ENCODE data around the gene CPTP. TPM values are rescaled to one million over a fixed set of nuclear protein-coding genes. Genes with fewer than 3 reads are reported as not detected.

Gene CPTP
- total RNA-seq, 4 donors from 2014 or later = 12.0 to 24.9 (median 18.8) TPM

GRCh38 chr1:1374589-1374928, 50.0 kb downstream of the CPTP start:
- TF ChIP-seq CTCF (IDR thresholded peaks at IDR 0.05) = no peak
- no peak for TF ChIP-seq EP300 (IDR thresholded peaks at IDR 0.05)
- Histone ChIP-seq H3K4me1 (peaks cover 0 to 45% (median 26%) of the 10 kb centered on the region in 4 donors), H3K27me3 (no peaks in the 10 kb centered on the region), H3K4me3 (peak overlapping the region; percentile 85 to 100 (median 92)), H3K27ac (peak overlapping the region; percentile 70 to 96 (median 92)), H3K36me3 (peaks cover 0 to 18% (median 7%) of the 10 kb centered on the region in 3 donors), H3K9me3 (no peaks in the 10 kb centered on the region)
- WGBS, 2 donors = 0% methylated on average over 2 to 19 of the region's 24 CpGs
- DNase-seq (ENCODE audit: low spot score in 2 of 2) = no peak

GRCh38 chr1:1374929-1375662, 50.5 kb downstream of the CPTP start, which contains the start of gene AURKAIP1:
TSS of gene AURKAIP1 (minus strand) at chr1:1375207. CDS start at chr1:1374756, 451 bp downstream.
- H3K4me1 ChIP-seq = peaks cover 0 to 45% (median 26%) of the 10 kb centered on the region in 4 donors
- WGBS, 2 donors = 0% methylated on average over 28 to 82 of the region's 85 CpGs
- peak within 1 kb of the TSS; percentile 77 to 96 (median 92) for H3K27ac ChIP-seq
- DNase-seq (ENCODE audit: low spot score in 2 of 2) = peak; percentile 96 to 98
- TF ChIP-seq CTCF (IDR thresholded peaks at IDR 0.05) = peak in 3 of 5 experiments; percentile 19 to 75 (median 71)
- peak; percentile 96 to 97 for TF ChIP-seq EP300 (IDR thresholded peaks at IDR 0.05)
- peak in 1 of 2 donors; percentile 50 for TF ChIP-seq POLR2A (IDR thresholded peaks at IDR 0.05)
- no peaks in the 10 kb centered on the region for H3K9me3 ChIP-seq
- H3K4me3 ChIP-seq = peak within 1 kb of the TSS; percentile 85 to 100 (median 92)
- no peaks in the 10 kb centered on the region for H3K27me3 ChIP-seq
- peaks cover 0 to 18% (median 7%) of the 10 kb centered on the region in 3 donors for H3K36me3 ChIP-seq

- no peak for TF ChIP-seq EP300 (IDR thresholded peaks at IDR 0.05)
- WGBS, 2 donors = 85 to 89% methylated on average over 10 of the region's 10 CpGs
- no peak for DNase-seq (ENCODE audit: low spot score in 2 of 2)
- peak overlapping the region in 1 of 4 donors; percentile 96 for H3K27ac ChIP-seq
- no peaks in the 10 kb centered on the region for H3K9me3 ChIP-seq
- H3K4me1 ChIP-seq = peaks cover 0 to 37% (median 24%) of the 10 kb centered on the region in 4 donors
- no peak overlapping the region for H3K4me3 ChIP-seq
- H3K36me3 ChIP-seq = peaks cover 0 to 30% (median 7%) of the 10 kb centered on the region in 3 donors
- H3K27me3 ChIP-seq = no peaks in the 10 kb centered on the region
Measured at GRCh38 chr1:1376551-1377226, 52.1 kb downstream of the CPTP start.

GRCh38 chr1:1377540-1378205, 53.1 kb downstream of the CPTP start:
- no peak for DNase-seq (ENCODE audit: low spot score in 2 of 2)
- H3K27me3 ChIP-seq = no peaks in the 10 kb centered on the region
- WGBS, 2 donors = 91 to 93% methylated on average over 16 of the region's 16 CpGs

More at GRCh38 chr1:1377540-1378205, 53.1 kb downstream of the CPTP start:
- no peak overlapping the region for H3K4me3 ChIP-seq
- peaks cover 0 to 25% (median 7%) of the 10 kb centered on the region in 3 donors for H3K36me3 ChIP-seq
- H3K9me3 ChIP-seq = no peaks in the 10 kb centered on the region
- TF ChIP-seq CTCF (IDR thresholded peaks at IDR 0.05) (no peak), POLR2A (IDR thresholded peaks at IDR 0.05) (no peak), EP300 (IDR thresholded peaks at IDR 0.05) (no peak)
- peaks cover 0 to 27% (median 20%) of the 10 kb centered on the region in 4 donors for H3K4me1 ChIP-seq
- H3K27ac ChIP-seq = no peak overlapping the region

Small RNA genes within 50 kb of the gene (small RNA-seq; reads per million reads assigned to genes)
- gene MIR6726 = 0.57 reads per million

Other genes starting within 250 kb of the CPTP start
- 10 to 100 TPM; 18.4 to 29.4 (median 23.1) TPM for gene C1orf159, start 208.7 kb upstream of the CPTP start, total RNA-seq
- gene TTLL10, start 150.9 kb upstream of the CPTP start, total RNA-seq = not detected
- gene TNFRSF18, start 118.2 kb upstream of the CPTP start, total RNA-seq = under 1 TPM in 1 of 4 donors, not detected in 3; 0.44 TPM
- gene TNFRSF4, start 110.6 kb upstream of the CPTP start, total RNA-seq = 1 to 10 TPM in 2 of 4 donors, under 1 TPM in 2; 0.39 to 3.7 (median 0.97) TPM
- 100 to 1,000 TPM in 3 of 4 donors, 10 to 100 TPM in 1; 93.3 to 170 (median 110) TPM for gene SDF4, start 92.8 kb upstream of the CPTP start, total RNA-seq
- gene B3GALT6, start 92.6 kb upstream of the CPTP start, total RNA-seq = 10 to 100 TPM; 13.3 to 24.0 (median 21.4) TPM
- gene C1QTNF12, start 78.1 kb upstream of the CPTP start, total RNA-seq = 1 to 10 TPM in 3 of 4 donors, under 1 TPM in 1; 0.84 to 3.0 (median 1.8) TPM
- gene UBE2J2, start 50.9 kb upstream of the CPTP start, total RNA-seq = 10 to 100 TPM; 42.2 to 61.0 (median 53.5) TPM
- 10 to 100 TPM in 2 of 4 donors, 1 to 10 TPM in 2; 5.4 to 14.9 (median 9.8) TPM for gene SCNN1D, start 44.4 kb upstream of the CPTP start, total RNA-seq
- 100 to 1,000 TPM in 1 of 4 donors, 10 to 100 TPM in 3; 34.3 to 125 (median 69.6) TPM for gene ACAP3, start 16.9 kb upstream of the CPTP start, total RNA-seq
- gene PUSL1, start 16.2 kb upstream of the CPTP start, total RNA-seq = 10 to 100 TPM; 17.5 to 22.2 (median 19.7) TPM
- 100 to 1,000 TPM; 118 to 241 (median 157) TPM for gene INTS11, start 142 bp upstream of the CPTP start, total RNA-seq
- gene TAS1R3, start 6.5 kb downstream of the CPTP start, total RNA-seq = 1 to 10 TPM in 1 of 4 donors, under 1 TPM in 3; 0.21 to 1.2 (median 0.63) TPM
- 100 to 1,000 TPM; 130 to 191 (median 144) TPM for gene DVL1, start 24.6 kb downstream of the CPTP start, total RNA-seq
- gene MXRA8, start 33.8 kb downstream of the CPTP start, total RNA-seq = 100 to 1,000 TPM; 351 to 659 (median 448) TPM
- gene AURKAIP1, start 50.4 kb downstream of the CPTP start, total RNA-seq = 100 to 1,000 TPM in 3 of 4 donors, 10 to 100 TPM in 1; 63.9 to 128 (median 105) TPM
- gene CCNL2, start 74.5 kb downstream of the CPTP start, total RNA-seq = 100 to 1,000 TPM; 311 to 362 (median 339) TPM
- gene MRPL20, start 82.5 kb downstream of the CPTP start, total RNA-seq = 100 to 1,000 TPM in 3 of 4 donors, 10 to 100 TPM in 1; 84.9 to 165 (median 139) TPM
- gene ANKRD65, start 96.5 kb downstream of the CPTP start, total RNA-seq = 10 to 100 TPM; 13.8 to 32.6 (median 19.4) TPM
- gene VWA1, start 110.9 kb downstream of the CPTP start, total RNA-seq = 100 to 1,000 TPM; 142 to 261 (median 161) TPM
- 1 to 10 TPM in 3 of 4 donors, under 1 TPM in 1; 0.42 to 9.9 (median 3.2) TPM for gene ATAD3C, start 124.9 kb downstream of the CPTP start, total RNA-seq
- 10 to 100 TPM; 18.4 to 48.9 (median 22.5) TPM for gene ATAD3B, start 147.0 kb downstream of the CPTP start, total RNA-seq
- gene ATAD3A, start 187.4 kb downstream of the CPTP start, total RNA-seq = 10 to 100 TPM; 19.6 to 47.4 (median 27.0) TPM
- 10 to 100 TPM in 1 of 4 donors, 1 to 10 TPM in 2, not detected in 1; 4.0 to 27.3 (median 5.1) TPM for gene TMEM240, start 215.8 kb downstream of the CPTP start, total RNA-seq

All from tibial nerve (tissue), 4 donors.